Activated CD4-positive, alpha-beta T cell treated with anti-CD3 and anti-CD28 coated beads, Interleukin-2, amount 50 U/mL, for 16 hours (primary cell): ENCODE measurements around the gene MCOLN1.

Source experiments
- DNase-seq: peaks from one replicate; pipeline ENCODE4 v3.0.0-alpha.2; 2020

MCOLN1 gene

GRCh38 chr19:7504684-7505083 lies 17.7 kb upstream of the MCOLN1 start:
- DNase-seq: no peak

GRCh38 chr19:7505288-7505681 lies 17.1 kb upstream of the MCOLN1 start:
- DNase-seq: no peak

DNA sequence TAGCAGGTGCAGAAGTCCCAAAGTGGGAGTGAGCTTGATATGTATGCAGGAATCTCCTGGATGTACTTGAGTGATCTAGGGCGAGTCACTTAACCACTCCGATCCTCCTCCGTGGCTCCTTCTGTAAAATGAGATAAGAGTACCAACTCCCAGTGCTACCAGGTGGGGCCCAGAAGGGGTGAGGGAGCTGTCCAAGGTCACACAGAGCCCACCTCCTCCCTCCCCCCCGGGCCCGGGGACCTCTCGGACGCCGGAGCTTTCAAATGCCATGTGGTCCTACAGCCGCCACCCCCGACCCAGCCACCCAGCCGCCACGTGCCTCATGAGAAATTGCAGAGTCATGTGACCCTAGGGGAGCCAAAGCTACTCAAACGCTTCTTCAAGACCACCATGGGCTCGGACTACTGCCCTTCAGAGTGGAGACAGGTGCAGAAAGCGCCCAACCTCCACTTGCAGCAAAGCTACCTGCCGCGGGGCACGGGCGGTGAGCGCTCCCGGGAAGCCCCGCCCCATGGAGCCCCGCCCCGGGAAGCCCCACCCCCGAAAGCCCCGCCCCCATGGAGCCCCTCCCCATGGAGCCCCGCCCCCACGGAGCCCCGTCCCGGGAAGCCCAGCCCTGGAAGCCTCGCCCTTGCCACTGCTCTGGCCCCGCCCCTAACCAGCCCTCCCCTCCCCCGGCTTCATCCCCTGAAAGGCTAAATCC lies 16.6 kb upstream of the MCOLN1 start:
- DNase-seq: peak; percentile 26

DNA sequence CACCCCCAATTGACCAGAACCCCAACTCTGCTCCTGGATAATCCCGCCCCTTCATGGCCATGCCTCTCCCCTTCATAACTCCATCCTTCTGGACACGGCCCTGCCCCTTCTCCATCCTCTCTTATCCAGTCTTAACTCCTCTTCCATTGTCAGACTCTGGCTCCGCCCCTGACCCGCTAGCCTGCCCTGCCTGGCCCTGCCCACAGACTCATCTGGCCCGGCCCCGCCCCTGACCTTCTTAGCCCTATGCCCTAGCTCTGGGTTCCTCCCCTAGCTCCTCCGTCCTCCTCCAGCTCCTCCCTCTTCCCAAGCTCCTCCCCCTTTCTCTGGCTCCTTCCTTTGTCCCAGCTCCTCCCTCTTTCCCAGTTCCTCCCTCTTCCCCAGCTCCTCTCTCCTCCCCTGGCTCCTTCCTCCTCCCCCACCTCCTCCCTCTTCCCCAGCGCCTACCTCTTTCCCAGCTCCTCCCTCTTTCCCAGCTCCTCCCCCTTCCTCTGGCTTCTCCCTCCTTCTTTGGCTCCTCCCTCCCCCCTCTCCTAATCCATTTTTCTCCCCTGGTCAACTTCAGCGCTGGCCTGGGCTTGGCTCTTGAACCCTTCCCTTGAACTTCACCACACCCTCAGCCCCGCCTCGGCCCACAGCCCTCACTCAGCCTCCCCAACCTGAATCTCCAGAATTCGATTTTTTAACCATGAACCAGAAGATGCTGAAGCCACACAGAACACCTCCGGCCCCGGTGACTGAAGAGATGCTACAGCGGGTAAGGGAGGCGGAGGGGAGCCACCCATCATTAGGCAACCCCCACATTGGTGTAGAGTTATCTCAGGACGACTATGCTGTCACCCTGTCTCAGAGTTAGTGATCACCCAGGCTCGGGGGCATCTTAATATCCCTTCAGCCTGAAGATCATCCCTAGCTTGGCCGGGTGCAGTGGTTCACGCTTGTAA lies 15.8 kb upstream of the MCOLN1 start:
- peak; percentile 44 for DNase-seq

- DNase-seq: no peak
Measured at GRCh38 chr19:7507884-7508283, 14.5 kb upstream of the MCOLN1 start.

DNA sequence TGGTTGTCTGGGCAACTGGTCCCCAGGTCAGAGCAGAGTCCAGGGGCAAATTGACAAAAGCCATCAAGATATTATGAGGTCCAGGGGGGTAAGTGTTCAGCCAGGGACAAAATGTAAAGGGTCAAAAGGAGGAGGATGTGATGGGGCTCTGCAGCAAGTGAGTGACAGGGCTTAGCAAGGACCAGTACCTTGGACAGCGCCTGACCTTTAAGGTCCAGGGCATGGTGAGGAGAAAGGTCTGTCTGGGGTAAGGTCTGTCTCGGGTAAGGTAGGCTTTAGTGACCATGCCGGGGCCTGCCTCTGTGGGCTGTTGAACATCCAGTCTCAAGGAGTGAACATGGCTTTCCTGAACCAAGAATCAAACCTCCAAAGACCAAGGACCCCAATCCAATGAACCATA lies 12.8 kb upstream of the MCOLN1 start:
- no peak for DNase-seq

DNA sequence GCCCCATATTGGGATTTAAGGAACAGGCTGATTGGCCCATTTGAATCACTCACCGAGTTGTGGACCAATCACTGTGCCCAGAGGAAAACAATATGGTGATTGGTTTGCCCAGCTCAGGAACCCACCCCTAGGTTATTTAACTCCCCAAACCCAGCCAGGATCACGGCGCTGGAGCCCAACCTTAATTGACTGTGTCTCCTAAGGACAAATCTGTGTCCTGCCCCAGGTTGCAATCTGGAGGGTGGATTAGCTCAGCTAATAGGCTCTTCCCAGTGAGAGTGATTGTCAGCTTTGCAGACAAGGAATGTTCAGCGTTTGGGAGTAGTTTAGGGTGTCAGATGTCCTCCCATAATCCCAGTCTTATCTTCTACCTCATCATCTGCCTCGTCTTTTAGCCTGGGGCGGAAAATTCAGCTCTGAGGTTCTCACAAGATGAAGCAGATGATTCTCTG lies 10.0 kb upstream of the MCOLN1 start:
- DNase-seq: no peak

DNA sequence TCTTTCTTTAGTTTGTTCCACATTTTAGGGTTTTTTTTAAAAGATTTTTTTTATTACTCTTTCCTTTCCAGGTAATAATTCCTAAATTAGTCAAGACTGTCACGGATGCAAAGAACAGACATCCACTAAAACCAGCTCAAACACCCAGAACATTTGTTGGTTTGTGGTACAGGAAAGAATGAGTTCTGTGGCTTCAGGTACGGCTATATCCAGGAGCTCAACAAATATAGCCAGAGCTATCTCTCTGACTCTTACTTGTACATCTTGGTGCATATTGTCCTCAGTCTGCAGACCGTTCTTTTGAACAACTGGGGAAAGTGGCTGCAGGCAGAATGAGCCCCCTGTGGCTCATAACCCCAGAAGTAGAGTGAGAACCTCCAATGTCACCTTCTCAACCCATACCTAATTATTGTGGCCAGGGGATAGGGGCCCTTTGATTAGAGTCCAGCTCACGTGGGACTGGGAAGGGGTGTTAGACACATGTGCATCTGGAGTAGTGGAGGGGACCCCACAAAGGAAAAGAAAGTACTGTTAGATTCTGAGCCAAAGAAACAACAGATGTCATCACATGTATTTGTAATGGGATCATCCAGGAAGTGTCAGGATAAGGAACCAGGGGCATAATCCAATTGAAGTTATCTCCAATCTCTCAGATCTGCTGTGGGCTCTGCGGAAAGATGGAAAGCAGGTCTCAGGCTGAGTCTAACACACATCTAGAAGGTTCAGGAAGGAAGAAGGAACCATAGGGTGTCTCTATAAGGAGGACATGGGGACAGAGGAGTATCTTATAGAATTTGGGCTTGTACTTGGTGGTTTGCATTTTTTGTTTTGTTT lies 8.4 kb upstream of the MCOLN1 start:
- no peak for DNase-seq

DNA sequence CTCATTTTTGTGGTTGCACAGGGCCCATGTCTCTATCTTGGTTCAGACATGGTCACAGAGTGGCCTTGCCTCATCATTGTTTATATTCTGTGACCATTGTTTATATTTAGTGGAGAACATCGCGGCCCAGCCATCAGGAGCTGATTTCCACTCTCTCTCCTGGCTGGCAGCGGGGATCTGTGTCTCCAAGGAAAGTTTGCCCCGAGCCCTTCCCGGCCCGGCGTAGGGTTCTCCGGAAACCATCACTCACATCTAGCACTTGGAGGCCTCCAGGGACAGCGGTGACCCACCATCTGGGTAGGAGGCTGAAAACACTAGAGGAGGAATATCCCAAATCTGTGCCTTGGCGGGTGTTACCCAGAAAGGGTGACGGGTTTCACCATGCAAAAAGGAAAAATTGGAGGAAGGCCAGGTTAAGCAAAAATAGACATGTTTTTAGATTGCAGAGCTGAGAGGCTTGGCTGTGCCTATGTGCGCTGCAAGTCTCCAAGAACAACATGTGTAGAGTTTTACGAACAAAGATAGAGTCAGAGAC lies 7.2 kb upstream of the MCOLN1 start:
- DNase-seq: no peak

DNA sequence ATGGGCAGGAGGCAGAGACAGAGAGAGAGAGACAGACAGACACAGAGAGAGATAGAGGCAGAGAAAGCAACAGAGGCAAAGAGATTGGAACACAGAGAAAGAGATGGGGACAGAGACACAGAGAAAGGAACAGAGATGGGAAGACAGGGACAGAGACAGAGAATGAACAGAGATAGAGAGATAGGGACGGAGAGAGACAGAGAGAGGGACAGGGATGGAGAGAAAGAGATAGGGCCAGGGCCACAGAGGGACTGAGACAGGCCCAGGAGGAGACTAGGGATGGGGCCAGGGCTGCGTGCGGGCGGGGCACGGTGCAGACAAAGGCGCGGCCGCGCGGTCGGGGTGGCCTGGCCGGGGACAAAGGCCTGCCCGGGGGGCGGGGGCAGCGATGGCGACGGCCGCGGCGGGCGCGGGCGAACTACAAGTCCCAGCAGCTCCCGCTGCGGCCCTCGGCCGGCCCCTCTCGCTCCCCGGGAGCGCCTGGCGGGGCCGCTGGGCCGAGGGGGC lies 6.7 kb upstream of the MCOLN1 start, which contains the start of gene ZNF358:
ZNF358 (plus strand) TSS at position 459 of the 507 bp plus-strand sequence. CDS start 3,140 bp downstream, outside the sequence.
- no peak for DNase-seq

DNA sequence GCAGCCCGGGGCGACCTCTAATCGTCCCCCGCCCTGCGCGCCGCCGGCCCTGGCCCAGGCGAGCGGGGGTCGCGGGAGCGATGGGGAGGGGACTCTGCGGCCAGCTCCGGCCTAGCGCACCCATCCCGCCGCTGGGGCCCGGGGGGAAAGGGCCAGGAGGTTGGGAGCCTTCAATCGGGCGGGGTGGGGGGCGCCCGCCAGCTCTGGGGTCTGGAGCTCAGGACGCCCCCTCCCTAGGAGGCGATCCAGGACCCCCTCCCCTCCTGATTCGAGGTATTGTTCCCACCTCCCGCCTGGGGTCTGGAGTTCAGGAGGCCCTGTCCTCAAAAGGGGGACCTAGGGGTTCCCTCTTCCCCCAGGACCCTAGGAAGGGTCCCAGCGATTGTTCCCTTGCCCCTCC lies 6.1 kb upstream of the MCOLN1 start:
- no peak for DNase-seq

DNA sequence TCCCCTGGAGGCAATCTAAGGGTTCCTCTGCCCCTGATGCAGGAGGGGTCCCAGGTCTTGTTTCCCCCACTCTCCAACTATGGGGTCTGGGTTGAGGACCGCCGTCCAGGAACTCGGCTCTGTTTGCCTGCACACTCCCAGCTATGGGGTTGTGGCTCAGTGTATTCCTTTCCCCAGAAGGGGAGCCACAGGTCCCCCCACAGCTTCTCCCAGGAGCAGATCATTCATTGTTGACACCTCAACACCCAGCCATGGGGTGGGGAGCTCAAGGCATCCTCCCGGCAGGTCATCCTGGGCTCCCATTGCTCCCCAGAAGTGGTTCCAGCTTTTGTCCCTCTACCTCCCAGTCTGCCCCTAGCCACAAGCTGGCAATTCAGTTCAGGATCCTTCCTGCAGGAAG lies 5.5 kb upstream of the MCOLN1 start:
- DNase-seq: no peak

DNA sequence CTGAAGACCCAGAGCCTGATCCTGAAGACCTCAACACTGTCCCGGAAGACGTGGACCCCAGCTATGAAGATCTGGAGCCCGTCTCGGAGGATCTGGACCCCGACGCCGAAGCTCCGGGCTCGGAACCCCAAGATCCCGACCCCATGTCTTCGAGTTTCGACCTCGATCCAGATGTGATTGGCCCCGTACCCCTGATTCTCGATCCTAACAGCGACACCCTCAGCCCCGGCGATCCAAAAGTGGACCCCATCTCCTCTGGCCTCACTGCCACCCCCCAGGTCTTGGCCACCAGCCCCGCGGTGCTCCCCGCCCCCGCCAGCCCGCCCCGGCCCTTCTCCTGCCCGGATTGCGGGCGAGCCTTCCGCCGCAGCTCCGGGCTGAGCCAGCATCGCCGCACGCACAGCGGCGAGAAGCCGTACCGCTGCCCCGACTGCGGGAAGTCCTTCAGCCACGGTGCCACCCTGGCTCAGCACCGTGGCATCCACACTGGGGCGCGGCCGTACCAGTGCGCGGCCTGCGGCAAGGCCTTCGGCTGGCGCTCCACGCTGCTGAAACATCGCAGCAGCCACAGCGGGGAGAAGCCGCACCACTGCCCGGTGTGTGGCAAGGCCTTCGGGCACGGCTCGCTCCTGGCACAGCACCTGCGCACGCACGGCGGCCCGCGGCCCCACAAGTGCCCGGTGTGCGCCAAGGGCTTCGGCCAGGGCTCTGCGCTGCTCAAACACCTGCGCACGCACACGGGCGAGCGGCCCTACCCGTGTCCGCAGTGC lies 2.9 kb upstream of the MCOLN1 start:
- no peak for DNase-seq

DNA sequence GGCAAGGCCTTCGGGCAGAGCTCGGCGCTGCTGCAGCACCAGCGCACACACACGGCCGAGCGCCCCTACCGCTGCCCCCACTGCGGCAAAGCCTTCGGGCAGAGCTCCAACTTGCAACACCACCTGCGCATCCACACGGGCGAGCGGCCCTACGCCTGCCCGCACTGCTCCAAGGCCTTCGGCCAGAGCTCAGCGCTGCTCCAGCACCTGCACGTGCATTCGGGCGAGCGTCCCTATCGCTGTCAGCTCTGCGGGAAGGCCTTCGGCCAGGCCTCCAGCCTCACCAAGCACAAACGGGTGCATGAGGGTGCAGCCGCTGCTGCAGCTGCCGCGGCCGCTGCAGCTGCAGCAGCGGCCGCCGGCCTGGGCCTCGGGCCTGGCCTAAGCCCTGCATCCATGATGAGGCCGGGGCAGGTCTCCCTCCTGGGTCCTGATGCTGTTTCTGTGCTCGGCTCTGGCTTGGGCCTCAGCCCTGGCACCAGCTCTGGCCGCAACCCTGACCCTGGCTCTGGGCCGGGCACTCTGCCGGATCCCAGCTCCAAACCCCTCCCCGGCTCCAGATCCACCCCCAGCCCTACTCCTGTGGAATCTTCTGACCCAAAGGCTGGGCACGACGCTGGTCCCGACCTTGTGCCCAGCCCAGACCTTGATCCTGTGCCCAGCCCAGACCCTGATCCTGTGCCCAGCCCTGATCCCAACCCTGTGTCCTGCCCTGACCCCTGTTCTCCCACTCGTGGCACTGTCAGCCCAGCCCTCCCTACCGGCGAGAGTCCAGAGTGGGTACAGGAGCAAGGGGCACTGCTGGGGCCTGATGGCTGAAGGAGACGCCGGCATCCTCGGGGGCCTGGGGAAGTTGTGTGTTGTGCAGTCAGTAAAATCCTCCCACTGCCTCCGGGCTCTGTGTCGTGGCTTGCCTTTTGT lies 2.0 kb upstream of the MCOLN1 start:
- no peak for DNase-seq

DNA sequence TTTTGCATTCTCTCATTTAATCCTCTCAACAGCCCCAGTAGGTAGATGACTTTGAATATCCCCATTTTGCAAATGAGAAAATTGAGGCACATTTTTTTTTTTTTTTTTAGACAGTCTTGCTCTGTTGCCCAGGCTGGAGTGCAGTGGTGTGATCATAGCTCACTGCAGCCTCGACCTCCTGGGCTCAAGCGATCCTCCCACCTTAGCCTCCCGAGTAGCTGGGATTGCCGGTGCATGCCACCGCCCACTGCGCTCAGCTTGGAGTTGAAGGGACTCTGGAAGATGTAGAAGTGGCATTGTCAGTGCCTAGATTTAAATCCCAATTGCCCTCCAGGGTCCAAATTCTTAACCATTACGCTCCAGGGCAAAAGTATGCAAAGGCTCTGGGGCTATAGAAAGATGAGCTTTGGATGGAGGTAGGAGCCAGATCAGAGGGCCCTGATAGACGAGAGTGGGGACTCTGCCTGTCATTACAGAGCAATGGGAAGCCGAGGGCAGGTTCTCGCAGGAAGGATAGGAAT lies 813 bp upstream of the MCOLN1 start:
- DNase-seq: no peak

DNA sequence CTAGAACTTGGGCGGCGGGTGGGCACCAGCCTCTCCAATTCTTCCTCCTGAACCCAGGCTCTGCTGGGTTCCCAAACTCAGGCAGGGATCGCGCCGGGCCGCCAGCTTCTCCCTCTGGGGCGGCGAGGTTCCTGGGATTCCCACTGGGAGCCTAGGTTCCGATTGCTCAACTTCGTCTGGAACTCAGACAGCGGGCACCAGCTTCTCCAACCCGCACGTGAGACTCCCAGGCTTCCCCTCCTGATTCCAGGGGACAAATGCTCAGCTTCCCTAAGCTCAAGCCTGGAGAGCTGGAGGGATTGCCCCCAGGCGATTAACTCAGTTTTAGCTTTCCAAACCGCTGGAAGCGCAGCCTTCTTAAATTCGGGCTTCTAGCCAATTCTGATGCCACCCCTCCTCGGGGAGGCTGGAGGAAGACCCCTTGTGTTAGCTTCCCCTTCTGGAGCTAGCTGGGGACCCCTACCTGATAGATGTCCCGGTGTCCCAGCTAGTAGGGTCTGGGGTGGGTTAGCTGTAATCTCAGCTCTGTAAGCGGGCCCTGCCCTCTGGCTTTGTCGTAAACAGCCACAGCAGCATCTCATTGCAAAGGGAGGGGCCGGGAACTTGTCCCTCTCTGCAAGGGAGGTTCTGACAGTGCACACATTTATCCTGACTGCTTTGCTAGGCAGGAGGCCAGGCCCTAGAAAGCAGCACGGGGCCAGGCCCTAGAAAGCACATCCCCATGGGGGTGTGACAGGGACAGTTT lies 671 bp downstream of the MCOLN1 start:
- DNase-seq: no peak

GRCh38 chr19:7524523-7524922 lies 2.1 kb downstream of the MCOLN1 start:
- no peak for DNase-seq

DNA sequence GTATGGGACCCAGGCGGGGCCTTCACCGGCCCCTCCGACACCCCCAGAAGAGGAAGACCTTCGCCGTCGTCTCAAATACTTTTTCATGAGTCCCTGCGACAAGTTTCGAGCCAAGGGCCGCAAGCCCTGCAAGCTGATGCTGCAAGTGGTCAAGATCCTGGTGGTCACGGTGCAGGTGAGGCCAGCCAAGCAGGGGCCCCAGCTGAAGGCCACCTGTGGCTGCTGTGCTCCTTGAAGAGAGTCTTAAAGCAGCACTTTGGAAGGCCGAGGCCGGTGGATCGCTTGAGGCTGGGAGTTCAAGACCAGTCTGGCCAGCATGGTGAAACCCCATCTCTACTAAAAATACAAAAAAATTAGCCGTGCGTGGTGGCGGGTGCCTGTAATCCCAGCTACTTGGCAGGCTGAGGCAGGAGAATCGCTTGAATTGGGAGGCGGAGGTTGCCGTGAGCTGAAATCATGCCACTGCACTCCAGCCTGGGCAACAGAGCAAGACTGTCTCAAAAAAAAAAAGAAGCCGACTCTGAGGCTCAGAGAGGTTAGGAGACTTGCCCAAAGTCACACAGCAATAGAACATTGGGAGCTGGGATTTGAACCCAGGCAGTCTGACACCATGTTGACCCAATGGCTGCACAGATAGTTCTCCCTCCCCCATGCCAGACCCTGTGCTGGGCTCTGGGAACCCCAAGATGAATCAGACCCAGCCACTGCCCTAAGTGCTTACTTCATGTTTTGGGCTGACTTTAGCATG lies 2.7 kb downstream of the MCOLN1 start:
- DNase-seq: no peak
